IMR-90 (cell line): ENCODE data around the gene RPS5. TPM values are rescaled to one million over a fixed set of nuclear protein-coding genes. Genes with fewer than 3 reads are reported as not detected.

Source experiments
- ATAC-seq: fragments of 200-7000 bp; cut with Tn5 transposase; 2 replicates; pipeline ENCODE4 v1.9.1; 2020; ENCODE audit warnings: low read depth, mild to moderate bottlenecking, moderate library complexity
- BruUV-seq: library from RNA; stranded (reverse); fragments of 400-500 nt; replicated peaks from 2 replicates; lab custom pipeline; 2021; lab: Mats Ljungman, UMichigan
- CTCF ChIA-PET: fragments of 300-600 bp; formaldehyde crosslinking; extraction: SDS; loops from one replicate; lab custom pipeline; 2021; ENCODE audit warnings: antibody characterized with exemption; lab: Yijun Ruan, JAX
- POLR2A ChIA-PET: fragments of 300-600 bp; sonication (Branson Sonifier 250); formaldehyde crosslinking; loops from one replicate; lab custom pipeline; 2022; ENCODE audit warnings: antibody characterized with exemption; ENCODE audit not compliant: unreplicated experiment; lab: Charles Lee
- DNase-seq: peaks from one replicate; pipeline ENCODE4 v3.0.0; 2013
- H2AFZ ChIP-seq: replicated peaks from 2 replicates; pipeline ENCODE3; 2013; ENCODE audit warnings: low read length, mild to moderate bottlenecking; ENCODE audit not compliant: poor library complexity
- H2AK5ac ChIP-seq: 2 replicates; pipeline ENCODE4 v1.6.1; 2013; ENCODE audit warnings: low read depth, low read length, inconsistent platforms
- H2AK9ac ChIP-seq: replicated peaks from 2 replicates; pipeline ENCODE3; 2013; ENCODE audit warnings: mild to moderate bottlenecking, low read depth, low read length, moderate library complexity; ENCODE audit not compliant: poor library complexity
- H2BK120ac ChIP-seq: 2 replicates; pipeline ENCODE4 v1.6.1; 2013; ENCODE audit warnings: low read depth, low read length, inconsistent platforms
- H2BK15ac ChIP-seq: 3 replicates; pipeline ENCODE4 v1.6.1; 2013; ENCODE audit warnings: low read depth, low read length, inconsistent platforms
- H2BK20ac ChIP-seq: 2 replicates; pipeline ENCODE4 v1.6.1; 2013; ENCODE audit warnings: low read depth, mild to moderate bottlenecking, inconsistent platforms, low read length, moderate library complexity
- H2BK5ac ChIP-seq: 2 replicates; pipeline ENCODE4 v1.6.1; 2013; ENCODE audit warnings: mild to moderate bottlenecking, low read depth, low read length, inconsistent platforms; ENCODE audit not compliant: poor library complexity, severe bottlenecking
- H3K14ac ChIP-seq: replicated peaks from 2 replicates; pipeline ENCODE4 v1.6.1; 2013; ENCODE audit warnings: low read depth, low read length, inconsistent platforms
- H3K18ac ChIP-seq: 2 replicates; pipeline ENCODE4 v1.6.1; 2013; ENCODE audit warnings: low read depth, low read length, control low read depth
- H3K23ac ChIP-seq: 2 replicates; pipeline ENCODE4 v1.6.1; 2013; ENCODE audit warnings: low read depth, low read length, inconsistent platforms
- H3K27ac ChIP-seq: 2 replicates; pipeline ENCODE4 v1.5.1; 2013; ENCODE audit warnings: mild to moderate bottlenecking, control low read depth, low read length; ENCODE audit not compliant: insufficient read depth
- H3K27me3 ChIP-seq: 2 replicates; pipeline ENCODE4 v1.6.1; 2013; ENCODE audit warnings: low read length; ENCODE audit not compliant: control insufficient read depth, insufficient read depth
- H3K36me3 ChIP-seq: 2 replicates; pipeline ENCODE4 v1.6.1; 2013; ENCODE audit warnings: low read length, mixed read lengths; ENCODE audit not compliant: control insufficient read depth, insufficient read depth
- H3K4ac ChIP-seq: 2 replicates; pipeline ENCODE4 v1.6.1; 2013; ENCODE audit warnings: low read depth, low read length, inconsistent platforms
- H3K4me1 ChIP-seq: 2 replicates; pipeline ENCODE4 v1.6.1; 2013; ENCODE audit warnings: low read length, mixed read lengths; ENCODE audit not compliant: control insufficient read depth, insufficient read depth
- H3K4me2 ChIP-seq: 2 replicates; pipeline ENCODE4 v1.6.1; 2013; ENCODE audit warnings: low read depth, mild to moderate bottlenecking, control low read depth, low read length, moderate library complexity
- H3K4me3 ChIP-seq: 2 replicates; pipeline ENCODE4 v1.5.1; 2013; ENCODE audit warnings: low read depth, mild to moderate bottlenecking, control low read depth, low read length, moderate library complexity; ENCODE audit not compliant: insufficient read depth
- H3K56ac ChIP-seq: 2 replicates; pipeline ENCODE4 v1.6.1; 2013; ENCODE audit warnings: low read length, inconsistent platforms; ENCODE audit not compliant: insufficient read depth; ENCODE audit errors: extremely low read depth
- H3K79me1 ChIP-seq, 2 experiments: 2 replicates each; pipeline ENCODE4 v1.6.1; 2013; ENCODE audit warnings: low read length in 2 of 2, inconsistent platforms in 1 of 2, low read depth in 1 of 2
- H3K9ac ChIP-seq: 2 replicates; pipeline ENCODE4 v1.6.1; 2013; ENCODE audit warnings: low read depth, low read length, control low read depth
- H3K9me1 ChIP-seq: 2 replicates; pipeline ENCODE4 v1.6.1; 2013; ENCODE audit warnings: low read length, inconsistent platforms; ENCODE audit not compliant: insufficient read depth
- H3K9me3 ChIP-seq: 2 replicates; pipeline ENCODE4 v1.6.1; 2013; ENCODE audit warnings: low read length; ENCODE audit not compliant: control insufficient read depth, insufficient read depth
- H4K20me1 ChIP-seq: 2 replicates; pipeline ENCODE4 v1.6.1; 2013; ENCODE audit warnings: low read length, inconsistent platforms; ENCODE audit not compliant: insufficient read depth
- H4K5ac ChIP-seq: 2 replicates; pipeline ENCODE4 v1.6.1; 2013; ENCODE audit warnings: mild to moderate bottlenecking, low read depth, low read length, control low read depth
- H4K8ac ChIP-seq, 2 experiments: 2 replicates each; pipeline ENCODE4 v1.6.1; 2013; ENCODE audit warnings: low read depth in 2 of 2, low read length in 2 of 2, control low read depth in 1 of 2, inconsistent platforms in 1 of 2
- H4K91ac ChIP-seq: 2 replicates; pipeline ENCODE4 v1.6.1; 2013; ENCODE audit warnings: low read depth, low read length, inconsistent platforms; ENCODE audit not compliant: insufficient read depth
- BHLHE40 ChIP-seq: fragments of 150-350 bp; IDR thresholded peaks from 2 replicates; pipeline ENCODE4 v1.6.1; 2016; ENCODE audit warnings: mild to moderate bottlenecking, low read depth, low read length
- CEBPB ChIP-seq: IDR thresholded peaks from 2 replicates; pipeline ENCODE4 v1.6.1; 2012; ENCODE audit warnings: low read depth, low read length, improper control_type of control experiment
- FOS ChIP-seq: fragments of 150-350 bp; IDR thresholded peaks from 2 replicates; pipeline ENCODE4 v1.6.1; 2016; ENCODE audit warnings: low read depth, low read length
- MAFK ChIP-seq: IDR thresholded peaks from 2 replicates; pipeline ENCODE4 v1.6.1; 2012; ENCODE audit warnings: low read depth, low read length, improper control_type of control experiment
- MAZ ChIP-seq: IDR thresholded peaks from 2 replicates; pipeline ENCODE4 v1.6.1; 2012; ENCODE audit warnings: low read depth, mild to moderate bottlenecking, low read length, improper control_type of control experiment, moderate library complexity, borderline replicate concordance
- MXI1 ChIP-seq: IDR thresholded peaks from 2 replicates; pipeline ENCODE4 v1.6.1; 2012; ENCODE audit warnings: low read depth, mild to moderate bottlenecking, low read length, moderate library complexity, borderline replicate concordance
- NFE2L2 ChIP-seq: fragments of 150-350 bp; IDR thresholded peaks from 2 replicates; pipeline ENCODE4 v1.6.1; 2016; ENCODE audit warnings: low read depth, mild to moderate bottlenecking, low read length
- RAD21 ChIP-seq: IDR thresholded peaks from 2 replicates; pipeline ENCODE4 v1.6.1; 2012; ENCODE audit warnings: low read length, improper control_type of control experiment
- RCOR1 ChIP-seq: IDR thresholded peaks from 2 replicates; pipeline ENCODE4 v1.6.1; 2012; ENCODE audit warnings: mild to moderate bottlenecking, low read length, improper control_type of control experiment; ENCODE audit not compliant: insufficient replicate concordance
- RFX5 ChIP-seq: IDR thresholded peaks from 2 replicates; pipeline ENCODE4 v1.8.0; 2012; ENCODE audit warnings: low read depth, mild to moderate bottlenecking, low read length, moderate library complexity
- SMC3 ChIP-seq: fragments of 150-350 bp; IDR thresholded peaks from 2 replicates; pipeline ENCODE4 v1.6.1; 2016; ENCODE audit warnings: low read depth, mild to moderate bottlenecking, antibody characterized with exemption, low read length, moderate library complexity
- WGBS, 2 experiments: methylation state at CpG; one replicate each; pipeline versions ENCODE4 v1.1.5 to v1.1.7; 2013; ENCODE audit warnings: missing lambda C conversion rate in 2 of 2; ENCODE audit not compliant: insufficient read length in 1 of 2; ENCODE audit errors: extremely low coverage in 2 of 2; 5-methylcytosine and 5-hydroxymethylcytosine counted together
- dilution Hi-C: fragments of 300-500 bp; cut with HindIII; formaldehyde crosslinking; loops from one replicate; pipeline ENCODE4 v1.14.3; 2018; ENCODE audit warnings: low sequenced_read_pairs; ENCODE audit not compliant: unreplicated experiment
- in situ Hi-C: fragments of 300-500 bp; cut with MboI; formaldehyde crosslinking; loops from 3 replicates; pipeline ENCODE4 v1.14.3; 2019; ENCODE audit warnings: low sequenced_read_pairs, inconsistent platforms, mixed read lengths
- intact Hi-C: fragments of 100-400 bp; cut with micrococcal nuclease; formaldehyde crosslinking; loops from 2 replicates; pipeline ENCODE4 v1.10.0; 2022
- polyA plus RNA-seq, 3 experiments: library from polyadenylated mRNA; depleted of rRNA; stranded (reverse); fragments of >200 nt; gene quantifications; 2 replicates each; pipeline ENCODE4 v1.2.3, GENCODE V29; 2012; ENCODE audit warnings: low replicate concordance in 1 of 3
- total RNA-seq: library from RNA; depleted of rRNA; stranded (reverse); fragments of >200 nt; gene quantifications from 2 replicates; pipeline ENCODE4 v1.2.3, GENCODE V29; 2012
- TF ChIP-seq, protein P1 (sequence below): conservative IDR thresholded peaks from 2 replicates; pipeline ENCODE4 v1.5.1; 2012; ENCODE audit warnings: mild to moderate bottlenecking, low read depth, low read length, improper control_type of control experiment
- TF ChIP-seq, protein P2 (sequence below): fragments of 150-350 bp; IDR thresholded peaks from 2 replicates; pipeline ENCODE4 v1.6.1; 2017; ENCODE audit warnings: mild to moderate bottlenecking, antibody characterized with exemption, low read length, low read depth
- TF ChIP-seq, protein P3 (sequence below): fragments of 150-350 bp; IDR thresholded peaks from 2 replicates; pipeline ENCODE4 v1.6.1; 2016; ENCODE audit warnings: low read depth, mild to moderate bottlenecking, low read length, moderate library complexity, borderline replicate concordance

RPS5 gene
- total and polyA plus RNA-seq, 2 of the 4 experiments (the other 2 are of a cell fraction) = 3,265 to 5,858 TPM

DNA sequence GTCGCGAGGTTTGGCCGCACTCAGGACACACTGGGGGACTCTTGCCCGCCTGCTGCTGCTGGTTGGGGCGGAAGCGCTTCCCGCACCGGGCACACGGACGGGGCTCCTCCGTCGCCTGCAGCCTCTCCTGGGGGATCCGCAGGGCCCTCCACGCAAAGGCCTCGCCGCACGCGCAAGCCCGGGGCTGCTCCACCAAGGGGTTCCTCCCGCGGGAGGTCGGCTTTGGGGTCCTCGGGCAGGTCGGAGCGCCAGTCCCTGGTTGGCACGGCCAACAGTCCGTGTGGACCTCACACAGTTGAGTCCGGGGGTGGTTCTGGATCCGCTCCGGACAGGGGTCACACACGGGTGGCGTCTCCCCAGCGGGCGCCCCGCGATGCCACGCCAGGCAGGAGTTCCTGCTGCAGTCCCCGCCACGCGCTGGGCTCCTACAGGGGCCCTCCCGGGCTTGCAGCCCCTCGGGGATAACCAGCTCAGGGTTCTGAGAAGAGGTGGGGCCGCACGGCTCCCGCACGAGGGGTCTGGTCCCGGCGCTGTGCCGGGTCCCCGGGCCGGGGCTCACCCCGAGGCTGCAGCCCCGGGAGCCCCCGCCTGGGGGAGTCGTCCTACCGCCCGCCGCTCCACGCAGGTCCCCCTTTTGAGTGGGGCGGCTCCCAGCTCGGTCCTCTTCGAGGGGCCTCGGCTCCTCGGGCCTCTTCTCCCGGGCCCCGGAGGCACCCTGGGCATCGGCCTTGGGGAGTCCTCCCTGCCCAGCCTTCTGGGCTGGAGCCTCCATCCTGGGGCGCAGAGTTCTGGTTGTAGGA lies 18.3 kb upstream of the RPS5 start:
- Histone ChIP-seq H4K5ac (no peak overlapping the region), H3K27ac (no peak overlapping the region), H3K27me3 (no peaks in the 10 kb centered on the region), H2AK9ac (no peak overlapping the region), H3K4me1 (no peaks in the 10 kb centered on the region), H3K56ac (no peak overlapping the region), H2AFZ (no peak overlapping the region), H2BK5ac (no peak overlapping the region), H3K14ac (no peak overlapping the region), H3K18ac (no peak overlapping the region), H3K79me1 (no peaks in the 10 kb centered on the region), H4K91ac (no peak overlapping the region), H3K36me3 (no peaks in the 10 kb centered on the region), H3K9me1 (no peaks in the 10 kb centered on the region), H3K9ac (no peak overlapping the region), H3K23ac (no peak overlapping the region), H2BK120ac (no peak overlapping the region), H3K4ac (no peak overlapping the region), H3K4me3 (no peak overlapping the region), H2BK15ac (no peak overlapping the region), H4K20me1 (no peaks in the 10 kb centered on the region), H4K8ac (no peak overlapping the region), H2BK20ac (no peak overlapping the region), H3K9me3 (peaks cover 3% of the 10 kb centered on the region; the same call in 1 of the 2 replicates), H2AK5ac (no peak overlapping the region), H3K4me2 (no peak overlapping the region)
- ATAC-seq = no peak
- POLR2A ChIA-PET = no interaction called here
- DNase-seq = no peak
- no peak for TF ChIP-seq FOS
- no peak for TF ChIP-seq MAFK
- TF ChIP-seq, protein P1, sequence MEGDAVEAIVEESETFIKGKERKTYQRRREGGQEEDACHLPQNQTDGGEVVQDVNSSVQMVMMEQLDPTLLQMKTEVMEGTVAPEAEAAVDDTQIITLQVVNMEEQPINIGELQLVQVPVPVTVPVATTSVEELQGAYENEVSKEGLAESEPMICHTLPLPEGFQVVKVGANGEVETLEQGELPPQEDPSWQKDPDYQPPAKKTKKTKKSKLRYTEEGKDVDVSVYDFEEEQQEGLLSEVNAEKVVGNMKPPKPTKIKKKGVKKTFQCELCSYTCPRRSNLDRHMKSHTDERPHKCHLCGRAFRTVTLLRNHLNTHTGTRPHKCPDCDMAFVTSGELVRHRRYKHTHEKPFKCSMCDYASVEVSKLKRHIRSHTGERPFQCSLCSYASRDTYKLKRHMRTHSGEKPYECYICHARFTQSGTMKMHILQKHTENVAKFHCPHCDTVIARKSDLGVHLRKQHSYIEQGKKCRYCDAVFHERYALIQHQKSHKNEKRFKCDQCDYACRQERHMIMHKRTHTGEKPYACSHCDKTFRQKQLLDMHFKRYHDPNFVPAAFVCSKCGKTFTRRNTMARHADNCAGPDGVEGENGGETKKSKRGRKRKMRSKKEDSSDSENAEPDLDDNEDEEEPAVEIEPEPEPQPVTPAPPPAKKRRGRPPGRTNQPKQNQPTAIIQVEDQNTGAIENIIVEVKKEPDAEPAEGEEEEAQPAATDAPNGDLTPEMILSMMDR = no peak
- no peak for TF ChIP-seq RAD21
- no peak for TF ChIP-seq MAZ
- TF ChIP-seq RFX5 = no peak
- TF ChIP-seq SMC3 = no peak
- no peak for TF ChIP-seq RCOR1
- TF ChIP-seq BHLHE40 = no peak
- no peak for TF ChIP-seq NFE2L2
- no peak for TF ChIP-seq MXI1
- TF ChIP-seq, protein P2, sequence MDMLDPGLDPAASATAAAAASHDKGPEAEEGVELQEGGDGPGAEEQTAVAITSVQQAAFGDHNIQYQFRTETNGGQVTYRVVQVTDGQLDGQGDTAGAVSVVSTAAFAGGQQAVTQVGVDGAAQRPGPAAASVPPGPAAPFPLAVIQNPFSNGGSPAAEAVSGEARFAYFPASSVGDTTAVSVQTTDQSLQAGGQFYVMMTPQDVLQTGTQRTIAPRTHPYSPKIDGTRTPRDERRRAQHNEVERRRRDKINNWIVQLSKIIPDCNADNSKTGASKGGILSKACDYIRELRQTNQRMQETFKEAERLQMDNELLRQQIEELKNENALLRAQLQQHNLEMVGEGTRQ = no peak
- TF ChIP-seq, protein P3, sequence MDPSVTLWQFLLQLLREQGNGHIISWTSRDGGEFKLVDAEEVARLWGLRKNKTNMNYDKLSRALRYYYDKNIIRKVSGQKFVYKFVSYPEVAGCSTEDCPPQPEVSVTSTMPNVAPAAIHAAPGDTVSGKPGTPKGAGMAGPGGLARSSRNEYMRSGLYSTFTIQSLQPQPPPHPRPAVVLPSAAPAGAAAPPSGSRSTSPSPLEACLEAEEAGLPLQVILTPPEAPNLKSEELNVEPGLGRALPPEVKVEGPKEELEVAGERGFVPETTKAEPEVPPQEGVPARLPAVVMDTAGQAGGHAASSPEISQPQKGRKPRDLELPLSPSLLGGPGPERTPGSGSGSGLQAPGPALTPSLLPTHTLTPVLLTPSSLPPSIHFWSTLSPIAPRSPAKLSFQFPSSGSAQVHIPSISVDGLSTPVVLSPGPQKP = no peak
- no peak for TF ChIP-seq CEBPB
- 80% methylated on average over 40 of the region's 68 CpGs; no CpG with 5 or more reads in 1 of the 2 experiments for WGBS, 2 experiments
- in situ Hi-C loops (no loop called here), dilution Hi-C loops (no loop called here), intact Hi-C loops (no loop called here)
- CTCF ChIA-PET = no interaction called here
- BruUV-seq = no TSS peak
